ENCODE results near the gene GLG1. TPM values are rescaled to one million over a fixed set of nuclear protein-coding genes. Genes with fewer than 3 reads are reported as not detected.
"Not testable (repeated sequence)": the region's sequence is repeated elsewhere in the genome, so short reads cannot be mapped to it uniquely, and the experiment has no call there.

GLG1 gene
- total RNA-seq, 1 experiment from 2014 or later = 139 TPM

DNA sequence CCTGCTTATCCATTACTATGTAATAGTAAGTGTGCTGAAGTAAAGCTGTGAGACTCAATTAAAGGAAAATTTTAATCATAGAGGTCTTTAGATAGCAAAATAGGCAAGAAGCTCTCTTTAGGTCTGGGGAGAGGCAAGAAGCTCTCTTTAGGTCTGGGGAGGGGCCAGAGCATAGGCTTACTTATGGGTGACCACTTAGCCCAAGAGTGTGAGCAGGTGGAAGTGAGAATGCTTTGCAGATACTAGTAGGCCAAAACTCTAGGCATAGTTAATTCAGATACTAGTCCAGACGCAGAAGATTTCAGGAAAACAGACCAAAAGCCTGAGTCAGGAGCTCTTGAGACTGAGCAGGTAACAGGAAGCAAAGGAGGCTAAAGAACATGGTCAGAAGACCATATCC, 49.6 kb downstream of the GLG1 start:
- Mint-ChIP-seq H3K36me3 (ENCODE audit: insufficient read depth, unreplicated experiment) (peaks cover 5% of the 10 kb centered on the region), H3K4me1 (ENCODE audit: low read depth, unreplicated experiment) (peaks cover 21% of the 10 kb centered on the region), H3K4me3 (ENCODE audit: low read depth, unreplicated experiment) (no peak overlapping the region), H3K27ac (ENCODE audit: unreplicated experiment) (no peak overlapping the region), H3K27me3 (ENCODE audit: unreplicated experiment) (no peaks in the 10 kb centered on the region), H3K9me3 (ENCODE audit: low read depth, unreplicated experiment) (no peaks in the 10 kb centered on the region)
- no TSS peak for BruUV-seq (replicated peaks)
- TF ChIP-seq CTCF (IDR thresholded peaks at IDR 0.05; ENCODE audit: unreplicated experiment) = no peak
- CTCF ChIA-PET = interaction anchor here (1.3 to 2.2 kb wide), 2 partner anchors 13 to 21 kb away, joined by 5 to 15 read pairs; no protein-coding TSS in a partner anchor
- intact Hi-C loops (cut with micrococcal nuclease; ENCODE audit: unreplicated experiment) = loop anchor here (5.0 kb wide), 1 partner anchor 45 kb away; no protein-coding TSS in a partner anchor
- DNase-seq = no peak

- H3K36me3 Mint-ChIP-seq (ENCODE audit: insufficient read depth, unreplicated experiment) = peaks cover 5% of the 10 kb centered on the region
- no peaks in the 10 kb centered on the region for H3K9me3 Mint-ChIP-seq (ENCODE audit: low read depth, unreplicated experiment)
- intact Hi-C loops (cut with micrococcal nuclease; ENCODE audit: unreplicated experiment) = loop anchor here (5.0 kb wide), 1 partner anchor 46 kb away; no protein-coding TSS in a partner anchor
- CTCF ChIA-PET = interaction anchor here (1.3 to 2.2 kb wide), 2 partner anchors 14 to 22 kb away, joined by 5 to 15 read pairs; no protein-coding TSS in a partner anchor
- TF ChIP-seq CTCF (IDR thresholded peaks at IDR 0.05; ENCODE audit: unreplicated experiment) = no peak
- peaks cover 21% of the 10 kb centered on the region for H3K4me1 Mint-ChIP-seq (ENCODE audit: low read depth, unreplicated experiment)
- BruUV-seq (replicated peaks) = no TSS peak
- no peak overlapping the region for H3K4me3 Mint-ChIP-seq (ENCODE audit: low read depth, unreplicated experiment)
- no peak overlapping the region for H3K27ac Mint-ChIP-seq (ENCODE audit: unreplicated experiment)
- H3K27me3 Mint-ChIP-seq (ENCODE audit: unreplicated experiment) = no peaks in the 10 kb centered on the region
- peak; percentile 68 for DNase-seq
These were observed 50.5 kb downstream of the GLG1 start for GRCh38 chr16:74556375-74556922.

DNA sequence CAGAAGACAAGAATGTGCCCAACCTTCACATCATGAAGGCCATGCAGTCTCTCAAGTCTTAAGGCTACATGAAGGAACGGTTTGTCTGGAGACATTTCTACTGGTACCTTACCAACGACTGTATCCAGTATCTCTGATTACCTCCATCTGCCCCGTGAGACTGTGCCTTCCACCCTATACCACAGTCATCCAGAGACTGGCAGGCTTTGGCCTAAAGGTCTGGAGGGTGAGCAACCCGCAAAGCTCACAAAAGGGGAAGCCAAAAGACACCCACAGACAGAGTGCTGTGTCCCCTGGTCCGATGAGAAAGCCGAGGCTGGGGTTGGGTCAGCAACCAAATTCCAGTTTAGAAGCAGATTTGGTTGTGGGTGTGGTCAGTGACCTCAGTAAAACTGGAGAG, 54.6 kb downstream of the GLG1 start:
- BruUV-seq (replicated peaks); H3K27ac Mint-ChIP-seq (ENCODE audit: unreplicated experiment); intact Hi-C loops (cut with micrococcal nuclease; ENCODE audit: unreplicated experiment); H3K36me3 Mint-ChIP-seq (ENCODE audit: insufficient read depth, unreplicated experiment); H3K9me3 Mint-ChIP-seq (ENCODE audit: low read depth, unreplicated experiment); H3K27me3 Mint-ChIP-seq (ENCODE audit: unreplicated experiment); DNase-seq; CTCF ChIA-PET; H3K4me3 Mint-ChIP-seq (ENCODE audit: low read depth, unreplicated experiment); H3K4me1 Mint-ChIP-seq (ENCODE audit: low read depth, unreplicated experiment): not testable (repeated sequence)

DNA sequence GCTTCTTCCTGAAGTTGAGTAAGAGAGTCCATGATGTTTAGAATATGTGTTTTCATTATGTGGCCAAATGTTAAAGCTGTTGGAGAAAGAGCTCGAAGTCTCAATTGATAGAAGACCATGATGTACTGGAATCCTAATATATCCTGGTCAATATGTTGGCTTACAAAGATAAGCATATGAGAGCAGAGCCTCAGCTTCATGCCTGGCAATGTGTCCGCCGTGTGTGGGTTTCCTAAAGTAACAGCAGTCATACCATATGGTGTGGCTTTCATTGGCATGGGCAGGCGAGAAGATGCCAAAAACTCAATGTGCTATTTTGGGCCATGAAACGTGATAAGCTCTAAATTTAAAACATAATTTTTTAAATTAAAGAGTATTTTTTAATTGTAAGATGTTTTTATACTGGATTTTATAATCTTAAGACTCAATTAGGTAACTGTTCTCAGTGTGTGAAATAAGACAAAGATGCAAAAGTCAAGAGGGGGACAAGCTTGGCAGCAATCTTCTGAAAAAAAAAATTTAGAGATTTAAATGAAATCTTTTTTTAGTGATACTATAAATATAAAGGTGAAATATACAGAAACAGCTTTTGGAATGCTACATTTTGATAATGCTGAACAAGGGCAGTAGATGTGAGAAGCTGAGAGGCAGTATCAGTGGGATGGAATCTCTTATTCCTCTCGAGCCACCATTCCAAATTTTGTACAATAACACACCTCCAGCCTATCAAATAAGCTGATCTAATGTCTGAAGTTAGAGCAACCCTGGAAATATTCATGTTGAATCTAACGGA, 56.5 kb downstream of the GLG1 start:
- H3K36me3 Mint-ChIP-seq (ENCODE audit: insufficient read depth, unreplicated experiment); H3K4me3 Mint-ChIP-seq (ENCODE audit: low read depth, unreplicated experiment); H3K4me1 Mint-ChIP-seq (ENCODE audit: low read depth, unreplicated experiment); intact Hi-C loops (cut with micrococcal nuclease; ENCODE audit: unreplicated experiment); H3K9me3 Mint-ChIP-seq (ENCODE audit: low read depth, unreplicated experiment); DNase-seq; CTCF ChIA-PET; H3K27ac Mint-ChIP-seq (ENCODE audit: unreplicated experiment); BruUV-seq (replicated peaks); H3K27me3 Mint-ChIP-seq (ENCODE audit: unreplicated experiment): not testable (repeated sequence)

GRCh38 chr16:74546112-74546511, 60.8 kb downstream of the GLG1 start:
- H3K27me3 Mint-ChIP-seq (ENCODE audit: unreplicated experiment); intact Hi-C loops (cut with micrococcal nuclease; ENCODE audit: unreplicated experiment); H3K9me3 Mint-ChIP-seq (ENCODE audit: low read depth, unreplicated experiment); H3K36me3 Mint-ChIP-seq (ENCODE audit: insufficient read depth, unreplicated experiment); DNase-seq; BruUV-seq (replicated peaks); CTCF ChIA-PET; H3K4me3 Mint-ChIP-seq (ENCODE audit: low read depth, unreplicated experiment); H3K4me1 Mint-ChIP-seq (ENCODE audit: low read depth, unreplicated experiment); H3K27ac Mint-ChIP-seq (ENCODE audit: unreplicated experiment): not testable (repeated sequence)

GRCh38 chr16:74542911-74543578, 63.9 kb downstream of the GLG1 start:
- H3K27ac Mint-ChIP-seq (ENCODE audit: unreplicated experiment); DNase-seq; H3K27me3 Mint-ChIP-seq (ENCODE audit: unreplicated experiment); H3K4me1 Mint-ChIP-seq (ENCODE audit: low read depth, unreplicated experiment); H3K36me3 Mint-ChIP-seq (ENCODE audit: insufficient read depth, unreplicated experiment); BruUV-seq (replicated peaks); H3K9me3 Mint-ChIP-seq (ENCODE audit: low read depth, unreplicated experiment); intact Hi-C loops (cut with micrococcal nuclease; ENCODE audit: unreplicated experiment); CTCF ChIA-PET; H3K4me3 Mint-ChIP-seq (ENCODE audit: low read depth, unreplicated experiment): not testable (repeated sequence)

- intact Hi-C loops (cut with micrococcal nuclease; ENCODE audit: unreplicated experiment); H3K9me3 Mint-ChIP-seq (ENCODE audit: low read depth, unreplicated experiment); H3K27me3 Mint-ChIP-seq (ENCODE audit: unreplicated experiment); H3K36me3 Mint-ChIP-seq (ENCODE audit: insufficient read depth, unreplicated experiment); H3K27ac Mint-ChIP-seq (ENCODE audit: unreplicated experiment); H3K4me3 Mint-ChIP-seq (ENCODE audit: low read depth, unreplicated experiment); H3K4me1 Mint-ChIP-seq (ENCODE audit: low read depth, unreplicated experiment); CTCF ChIA-PET; BruUV-seq (replicated peaks); DNase-seq: not testable (repeated sequence)
These were observed 66.3 kb downstream of the GLG1 start for GRCh38 chr16:74540663-74541062.

GRCh38 chr16:74538801-74539200, 68.1 kb downstream of the GLG1 start:
- H3K4me1 Mint-ChIP-seq (ENCODE audit: low read depth, unreplicated experiment); H3K4me3 Mint-ChIP-seq (ENCODE audit: low read depth, unreplicated experiment); H3K27ac Mint-ChIP-seq (ENCODE audit: unreplicated experiment); intact Hi-C loops (cut with micrococcal nuclease; ENCODE audit: unreplicated experiment); BruUV-seq (replicated peaks); H3K27me3 Mint-ChIP-seq (ENCODE audit: unreplicated experiment); H3K36me3 Mint-ChIP-seq (ENCODE audit: insufficient read depth, unreplicated experiment); H3K9me3 Mint-ChIP-seq (ENCODE audit: low read depth, unreplicated experiment); CTCF ChIA-PET; DNase-seq: not testable (repeated sequence)

All from Calu3 (cell line).